ENCODE measurements around the gene IL4.

IL4 gene

DNA sequence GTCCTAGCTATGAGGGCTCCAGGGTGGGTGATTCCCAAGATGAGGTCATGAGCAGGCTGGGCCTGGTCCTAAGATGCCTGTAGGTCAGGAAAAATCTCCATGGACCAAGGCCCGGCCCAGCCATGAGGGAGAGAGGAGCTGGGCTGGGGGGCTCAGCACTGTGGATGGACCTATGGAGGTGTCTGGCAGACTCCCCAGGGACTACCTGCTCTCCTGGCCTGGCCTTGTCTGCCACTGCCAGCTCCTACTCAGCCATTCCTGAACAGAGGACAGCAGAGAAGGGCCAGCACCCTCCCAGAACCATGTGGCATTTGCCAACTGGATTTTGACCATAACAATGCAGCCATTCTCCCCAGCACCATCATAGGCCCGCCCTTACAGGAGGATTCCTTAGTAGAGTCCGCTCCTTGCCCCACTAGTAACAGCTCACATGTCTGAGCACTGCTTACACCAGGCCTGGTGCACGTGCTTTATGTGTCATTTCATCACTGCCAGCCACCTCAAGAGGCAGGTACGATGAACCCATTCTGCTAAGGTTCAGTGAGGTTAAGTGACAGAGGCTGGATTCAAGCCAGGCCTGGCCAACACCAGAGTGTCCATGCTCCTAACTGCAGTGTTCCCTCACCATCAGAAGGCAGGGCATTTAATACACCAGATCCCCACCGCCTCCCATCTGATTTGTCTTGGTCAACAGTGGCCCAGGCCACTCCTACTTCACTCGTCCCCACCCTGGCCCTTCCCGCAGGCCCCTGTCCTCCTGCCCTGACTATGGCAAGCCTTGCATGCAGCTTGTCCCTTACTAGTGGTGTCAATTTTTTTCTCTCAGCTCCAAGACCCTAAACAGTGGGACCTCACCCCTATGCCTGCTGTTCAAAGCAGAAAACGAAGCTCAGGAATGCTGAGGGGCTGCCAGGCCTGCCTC is 15.1 kb upstream of the IL4 start:
- no peak for DNase-seq (ENCODE audit: low read depth)

DNA sequence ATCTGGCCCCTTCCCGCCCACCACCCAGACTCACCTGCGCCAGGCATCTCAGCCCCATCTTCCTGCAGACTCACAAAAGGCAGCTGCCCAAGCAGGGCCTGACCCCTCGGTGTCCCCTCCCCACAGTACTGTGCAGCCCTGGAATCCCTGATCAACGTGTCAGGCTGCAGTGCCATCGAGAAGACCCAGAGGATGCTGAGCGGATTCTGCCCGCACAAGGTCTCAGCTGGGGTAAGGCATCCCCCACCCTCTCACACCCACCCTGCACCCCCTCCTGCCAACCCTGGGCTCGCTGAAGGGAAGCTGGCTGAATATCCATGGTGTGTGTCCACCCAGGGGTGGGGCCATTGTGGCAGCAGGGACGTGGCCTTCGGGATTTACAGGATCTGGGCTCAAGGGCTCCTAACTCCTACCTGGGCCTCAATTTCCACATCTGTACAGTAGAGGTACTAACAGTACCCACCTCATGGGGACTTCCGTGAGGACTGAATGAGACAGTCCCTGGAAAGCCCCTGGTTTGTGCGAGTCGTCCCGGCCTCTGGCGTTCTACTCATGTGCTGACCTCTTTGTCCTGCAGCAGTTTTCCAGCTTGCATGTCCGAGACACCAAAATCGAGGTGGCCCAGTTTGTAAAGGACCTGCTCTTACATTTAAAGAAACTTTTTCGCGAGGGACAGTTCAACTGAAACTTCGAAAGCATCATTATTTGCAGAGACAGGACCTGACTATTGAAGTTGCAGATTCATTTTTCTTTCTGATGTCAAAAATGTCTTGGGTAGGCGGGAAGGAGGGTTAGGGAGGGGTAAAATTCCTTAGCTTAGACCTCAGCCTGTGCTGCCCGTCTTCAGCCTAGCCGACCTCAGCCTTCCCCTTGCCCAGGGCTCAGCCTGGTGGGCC is 13.9 kb upstream of the IL4 start:
- no peak for DNase-seq (ENCODE audit: low read depth)

DNA sequence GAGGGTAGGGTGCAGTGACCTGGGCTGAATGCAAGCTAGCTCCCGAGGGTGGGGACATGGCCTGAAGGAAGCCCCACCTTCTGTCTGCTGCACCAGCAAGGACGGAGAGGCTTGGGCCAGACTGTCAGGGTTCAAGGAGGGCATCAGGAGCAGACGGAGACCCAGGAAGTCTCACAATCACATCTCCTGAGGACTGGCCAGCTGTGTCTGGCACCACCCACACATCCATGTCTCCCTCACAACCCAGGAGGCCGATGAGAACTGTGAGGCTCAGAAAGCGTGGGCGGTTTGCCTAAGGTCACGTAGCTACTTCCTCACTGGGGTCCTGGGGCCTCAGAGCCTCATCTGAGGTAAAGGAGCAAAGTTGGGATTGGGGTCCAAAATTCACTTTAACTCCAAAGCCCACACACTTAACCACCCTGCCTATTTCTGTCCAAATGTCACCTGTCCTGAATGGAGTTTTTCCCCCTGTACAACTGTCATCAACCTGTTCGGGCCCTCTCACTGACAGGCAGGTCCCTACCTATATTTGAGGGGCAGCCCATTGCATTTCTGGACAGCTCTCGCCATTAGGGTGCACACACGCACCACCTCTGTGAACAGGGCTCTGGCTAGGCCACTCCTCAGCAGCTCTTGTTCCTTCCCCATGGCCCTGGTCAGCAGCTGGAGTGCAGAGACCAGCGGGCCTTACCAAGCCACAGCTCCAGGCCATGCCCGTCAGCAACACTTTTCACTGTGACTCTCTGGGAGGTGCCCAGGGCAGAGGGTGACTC is 12.4 kb upstream of the IL4 start:
- DNase-seq (ENCODE audit: low read depth), result no peak

DNA sequence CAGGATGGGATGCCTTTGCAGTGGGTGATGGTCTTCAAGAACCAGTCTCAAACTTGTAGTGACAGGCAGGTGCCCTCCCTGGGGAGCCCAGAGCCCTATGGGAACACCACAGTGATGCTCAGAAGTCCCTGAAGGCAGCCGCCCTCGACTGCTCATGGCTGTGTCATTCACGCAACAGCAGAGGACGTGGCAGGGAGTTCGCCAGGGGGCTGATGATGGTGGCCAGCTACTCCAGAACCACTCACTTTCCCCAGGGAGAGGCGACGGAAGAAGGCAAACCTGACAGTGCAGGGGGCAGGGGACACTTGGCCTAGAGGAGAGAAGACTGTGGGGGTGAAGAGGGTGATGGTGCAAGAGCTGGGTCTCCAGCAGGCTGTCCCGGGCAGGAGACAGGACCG is 11.8 kb upstream of the IL4 start:
- DNase-seq (ENCODE audit: low read depth), result no peak

DNA sequence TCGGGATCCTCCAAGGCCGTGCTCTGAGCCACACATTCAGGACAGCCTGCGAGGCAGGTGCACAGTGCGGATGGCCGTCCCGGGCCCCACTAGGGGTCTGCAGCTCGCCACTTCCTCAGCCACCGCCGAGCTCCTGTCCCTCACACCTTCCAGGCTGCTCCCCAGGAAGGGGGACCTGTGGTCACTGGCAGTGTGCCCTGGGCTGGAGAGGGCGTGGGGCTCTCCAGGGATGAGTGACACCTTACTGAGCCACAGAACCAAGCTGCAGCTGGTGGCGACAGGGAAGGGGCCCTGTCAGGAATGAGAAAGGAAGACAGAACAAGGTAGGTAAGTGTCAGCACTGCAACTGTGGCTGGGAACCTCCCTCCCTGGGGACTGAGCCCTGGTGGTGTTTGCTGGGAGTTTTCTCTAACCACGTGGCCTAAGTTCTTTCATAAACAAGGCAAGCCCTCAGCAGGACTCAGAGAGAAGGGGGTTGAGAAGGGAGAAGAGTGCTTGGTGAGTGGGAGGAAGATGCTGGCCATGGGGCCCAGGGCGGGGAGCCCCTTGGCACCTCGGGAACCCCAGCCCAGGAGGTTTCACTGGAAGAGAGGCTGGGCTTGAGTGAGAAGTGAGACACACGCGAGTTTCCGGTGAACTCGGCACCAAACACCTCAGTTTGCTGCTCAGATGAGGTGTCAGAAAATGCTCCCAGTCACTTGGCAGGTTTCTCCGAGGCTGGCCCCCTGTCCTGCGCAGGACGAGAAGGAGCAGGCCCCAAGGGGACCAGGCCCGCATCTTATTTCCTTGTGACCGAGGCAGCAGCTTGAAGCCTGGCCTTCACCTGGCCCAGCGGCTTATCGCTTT is 10.6 kb upstream of the IL4 start:
- no peak for DNase-seq (ENCODE audit: low read depth)

DNA sequence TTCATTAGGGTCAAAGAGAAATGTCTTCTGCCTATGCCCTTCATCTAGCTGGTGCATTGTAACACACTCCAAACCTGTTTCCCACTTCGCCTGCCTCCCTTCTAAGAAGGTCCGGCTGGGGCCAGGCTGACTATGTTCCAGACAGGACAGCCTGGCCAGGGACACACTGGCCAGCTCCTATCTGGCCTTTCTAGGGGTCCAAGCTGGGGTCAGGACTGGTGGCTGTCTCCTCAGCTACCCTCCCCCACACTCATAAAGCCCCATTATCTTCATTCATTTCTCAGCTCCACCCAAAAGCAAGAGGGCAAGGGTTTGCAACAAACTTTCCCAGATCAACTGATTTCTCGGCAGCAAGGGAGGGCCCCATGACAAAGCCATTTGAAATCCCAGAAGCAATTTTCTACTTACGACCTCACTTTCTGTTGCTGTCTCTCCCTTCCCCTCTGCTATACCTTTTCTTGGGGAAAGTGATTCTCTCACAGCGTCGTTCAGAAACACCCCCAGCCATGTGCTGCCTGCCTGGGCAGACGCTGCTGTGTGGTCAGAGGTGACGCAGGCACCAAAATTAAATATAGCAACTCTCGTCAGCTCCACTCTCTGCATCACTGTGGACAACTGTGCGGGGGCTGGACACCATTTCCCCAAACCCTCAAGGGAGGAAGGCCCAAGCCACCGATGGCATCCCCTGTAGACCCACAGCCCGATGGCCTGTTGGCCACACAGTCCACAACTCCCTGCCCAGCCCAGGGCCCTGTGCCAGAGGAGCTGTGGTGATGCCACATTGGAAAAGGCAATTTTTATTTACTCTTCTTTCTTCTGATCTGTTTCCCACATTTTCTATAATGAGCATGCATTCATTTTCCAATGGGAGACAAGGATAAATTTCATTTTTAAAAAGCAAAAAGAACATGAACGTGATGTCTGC is 9.8 kb upstream of the IL4 start:
- DNase-seq (ENCODE audit: low read depth), result no peak

DNA sequence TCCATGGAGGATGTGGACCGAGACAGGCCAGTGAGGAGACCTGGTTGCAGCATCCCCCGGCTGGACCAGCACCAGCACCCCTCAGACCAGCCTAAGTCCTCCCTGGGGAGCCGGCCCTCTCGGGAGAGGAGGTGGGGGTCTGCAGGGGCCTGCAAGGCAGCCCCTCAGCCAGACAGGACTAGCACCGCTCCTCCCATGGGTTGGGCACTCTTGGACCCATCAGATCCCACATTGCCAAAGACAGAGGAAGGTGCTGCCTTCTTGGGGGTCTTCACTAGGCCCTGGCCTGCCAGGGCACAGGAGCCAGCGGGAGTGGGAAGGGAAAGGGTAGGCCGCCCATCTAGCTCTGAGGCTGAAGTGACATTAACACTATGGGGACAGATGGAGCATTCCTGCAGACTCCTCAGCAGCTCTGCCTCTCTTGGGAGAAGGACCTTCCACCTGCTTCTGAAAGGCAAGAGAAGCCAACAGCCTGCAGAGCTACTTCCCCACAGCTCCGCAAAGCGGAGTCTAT is 9.0 kb upstream of the IL4 start:
- no peak for DNase-seq (ENCODE audit: low read depth)

DNA sequence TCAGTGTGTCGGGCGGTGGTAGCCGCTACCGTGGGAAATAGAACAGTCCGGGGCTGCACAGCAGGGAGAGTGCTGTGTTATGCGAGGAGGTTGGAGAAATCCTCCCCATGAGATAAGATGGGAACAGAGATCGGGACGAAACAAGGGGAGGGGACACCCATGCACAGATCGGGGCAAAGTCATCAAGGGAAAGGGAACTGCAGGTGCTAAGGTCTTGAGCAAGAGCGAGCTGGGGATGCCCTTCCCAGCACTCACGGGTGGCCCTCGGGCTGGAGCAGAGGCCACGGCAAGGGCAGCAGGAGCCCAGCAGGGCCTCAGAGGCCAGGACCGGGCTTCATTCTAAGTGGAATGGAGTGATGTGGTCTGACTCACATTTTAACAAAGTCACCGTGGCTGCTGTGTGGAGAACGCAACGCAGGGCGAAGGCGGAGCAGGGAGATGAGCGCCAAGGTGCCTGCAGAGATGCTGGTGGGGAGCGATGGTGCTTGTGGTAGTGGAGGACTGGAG is 8.2 kb upstream of the IL4 start:
- no peak for DNase-seq (ENCODE audit: low read depth)

DNA sequence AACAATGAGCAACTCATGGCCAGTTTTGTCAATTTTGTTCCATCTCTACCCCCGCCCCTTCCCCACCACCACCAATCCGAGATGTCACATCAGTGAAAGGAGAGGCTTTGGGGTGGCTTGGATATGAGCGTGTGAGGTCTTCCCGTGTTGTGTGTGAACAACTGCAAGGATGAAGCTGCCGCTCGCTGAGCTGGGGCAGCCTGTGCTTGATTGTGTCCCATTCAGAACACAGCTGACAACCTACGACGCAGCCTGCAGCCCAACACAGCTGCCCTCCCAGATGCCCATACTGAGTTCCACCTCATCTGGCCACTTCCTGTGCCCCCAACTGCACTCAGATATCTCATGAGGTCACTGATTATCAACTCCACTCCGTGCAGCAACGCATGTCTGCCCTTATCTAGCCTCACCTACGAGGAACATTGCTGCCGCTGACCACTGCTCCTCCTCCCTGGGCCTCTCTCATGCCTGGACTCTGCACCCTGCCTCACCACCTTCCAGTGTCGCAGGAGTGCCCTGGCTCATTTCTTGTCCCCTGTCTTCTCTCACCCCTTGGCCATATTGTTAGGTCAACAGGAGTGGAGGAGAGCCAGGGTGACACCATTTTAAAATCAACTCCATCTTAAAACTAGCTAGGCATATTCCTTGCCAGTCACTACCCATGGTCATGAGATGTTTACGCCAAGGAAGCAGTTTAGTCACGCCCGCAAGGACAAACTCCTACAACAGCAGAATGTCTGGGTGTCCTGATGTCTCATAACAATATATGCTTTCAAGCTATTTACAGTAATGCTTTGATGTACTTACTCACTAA is 7.3 kb upstream of the IL4 start:
- no peak for DNase-seq (ENCODE audit: low read depth)

DNA sequence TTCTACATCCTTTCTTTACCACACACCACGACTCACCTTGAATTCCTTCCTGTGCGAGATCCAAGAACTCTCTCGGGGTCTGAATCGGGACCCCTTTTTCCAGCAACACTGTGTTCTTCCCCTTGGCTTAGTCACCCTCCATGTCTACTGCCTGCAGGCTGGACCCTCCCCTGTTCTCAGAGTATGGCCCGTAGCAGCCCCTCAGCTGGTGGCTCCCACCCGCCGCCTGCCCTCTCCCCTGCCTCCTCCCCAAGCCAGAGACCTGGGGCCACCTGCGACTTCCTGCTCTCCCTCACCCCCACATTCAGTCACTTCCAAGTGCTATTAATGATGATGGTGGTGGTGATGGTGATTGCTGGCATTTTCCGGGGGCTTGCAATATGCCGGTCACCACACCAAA is 6.5 kb upstream of the IL4 start:
- DNase-seq (ENCODE audit: low read depth), result no peak

DNA sequence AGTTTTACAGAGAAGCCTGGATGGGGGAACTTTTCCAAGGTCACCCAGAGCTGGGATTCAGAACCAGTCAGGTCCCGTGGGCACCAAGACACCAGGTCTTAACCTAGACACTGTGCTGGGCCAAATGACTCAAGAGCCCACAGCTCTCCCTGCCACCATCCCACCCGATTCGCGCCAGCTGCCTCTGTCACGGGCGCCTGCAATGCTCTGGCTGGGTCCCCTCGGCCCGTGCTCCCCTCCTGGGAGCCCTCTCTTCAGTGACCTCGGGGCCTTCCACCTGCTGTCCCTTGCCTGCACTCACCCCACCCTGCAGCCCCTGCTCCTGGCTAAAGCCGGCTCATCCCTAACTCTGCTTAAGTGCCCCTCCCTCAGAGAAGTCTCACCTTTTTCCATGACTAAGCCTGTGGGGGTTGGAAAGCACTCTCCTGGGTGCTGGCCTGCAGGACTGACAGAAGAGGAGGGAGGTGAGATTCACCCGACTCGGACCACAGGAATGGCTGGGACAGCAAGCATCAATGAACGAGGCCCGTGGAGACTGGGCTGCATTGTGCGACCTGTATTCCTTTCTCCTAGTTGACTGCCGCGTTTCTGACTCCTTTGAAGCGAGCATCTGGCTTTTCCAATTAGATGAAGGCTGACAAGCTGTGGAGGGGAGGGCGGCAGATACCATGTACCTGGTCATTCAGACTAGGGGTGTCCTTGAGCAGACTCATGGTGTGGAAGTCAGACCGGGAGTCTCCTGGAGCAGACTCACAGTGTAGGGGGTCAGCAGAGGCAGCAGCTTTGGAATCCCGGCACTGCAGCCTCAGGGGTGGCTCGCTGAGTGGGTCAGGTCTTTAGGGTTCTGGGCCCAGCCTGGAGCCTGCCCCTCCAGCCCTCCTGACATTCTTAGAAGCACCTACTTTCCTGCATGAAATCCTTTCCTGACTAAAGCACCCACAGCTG is 5.8 kb upstream of the IL4 start:
- DNase-seq (ENCODE audit: low read depth), result no peak

DNA sequence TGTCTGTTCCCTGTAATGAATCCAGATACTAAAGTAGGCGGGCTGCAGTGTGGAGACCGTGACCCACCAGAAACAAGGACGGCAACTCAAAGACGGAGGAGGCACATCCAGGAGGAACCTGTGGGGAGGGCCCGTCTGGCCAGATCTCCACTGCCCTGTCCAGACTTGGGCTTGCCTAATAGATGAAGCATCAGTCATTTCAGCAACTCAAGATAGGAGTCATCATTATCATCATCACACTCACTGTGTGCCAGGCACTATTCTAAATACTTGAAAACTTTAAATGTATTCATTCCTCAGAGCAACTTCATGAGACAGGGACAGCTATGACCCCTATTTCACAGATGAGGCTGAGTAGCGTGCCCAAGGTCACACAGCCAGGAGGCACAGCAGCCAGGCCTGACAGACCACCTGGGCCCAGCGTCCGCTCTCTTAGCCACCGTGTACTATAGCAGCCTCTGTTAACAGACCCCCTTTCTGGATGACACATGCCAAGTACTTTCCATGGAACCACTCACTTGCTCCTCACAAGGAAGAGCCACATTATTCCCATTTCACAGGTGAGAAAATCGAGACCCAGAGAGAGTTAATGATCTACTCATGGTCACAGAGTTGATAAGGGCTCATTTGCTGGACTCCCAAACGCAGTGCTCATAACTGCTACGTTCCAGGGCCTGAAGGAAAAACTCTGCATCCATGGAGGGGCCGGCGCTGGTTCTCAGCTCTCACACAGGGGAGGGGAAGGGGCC is 4.9 kb upstream of the IL4 start:
- no peak for DNase-seq (ENCODE audit: low read depth)

DNA sequence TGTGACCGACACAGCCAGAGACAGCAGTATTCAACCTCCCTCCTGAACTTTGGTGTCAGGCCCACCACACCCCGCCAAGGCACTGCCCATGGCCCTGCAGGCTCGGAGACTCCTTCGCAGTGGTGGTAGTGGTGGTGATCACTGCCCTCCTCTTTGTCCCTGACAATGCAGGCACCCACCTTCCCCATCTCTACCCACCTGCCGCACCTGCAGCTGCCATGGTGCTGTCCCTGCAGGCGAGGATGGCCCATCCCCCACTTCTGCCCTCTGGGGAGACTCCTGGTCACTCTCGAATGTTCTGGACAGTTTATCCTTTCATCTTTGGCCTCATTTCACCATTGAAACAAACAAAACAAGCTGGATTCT is 4.4 kb upstream of the IL4 start:
- no peak for DNase-seq (ENCODE audit: low read depth)

DNA sequence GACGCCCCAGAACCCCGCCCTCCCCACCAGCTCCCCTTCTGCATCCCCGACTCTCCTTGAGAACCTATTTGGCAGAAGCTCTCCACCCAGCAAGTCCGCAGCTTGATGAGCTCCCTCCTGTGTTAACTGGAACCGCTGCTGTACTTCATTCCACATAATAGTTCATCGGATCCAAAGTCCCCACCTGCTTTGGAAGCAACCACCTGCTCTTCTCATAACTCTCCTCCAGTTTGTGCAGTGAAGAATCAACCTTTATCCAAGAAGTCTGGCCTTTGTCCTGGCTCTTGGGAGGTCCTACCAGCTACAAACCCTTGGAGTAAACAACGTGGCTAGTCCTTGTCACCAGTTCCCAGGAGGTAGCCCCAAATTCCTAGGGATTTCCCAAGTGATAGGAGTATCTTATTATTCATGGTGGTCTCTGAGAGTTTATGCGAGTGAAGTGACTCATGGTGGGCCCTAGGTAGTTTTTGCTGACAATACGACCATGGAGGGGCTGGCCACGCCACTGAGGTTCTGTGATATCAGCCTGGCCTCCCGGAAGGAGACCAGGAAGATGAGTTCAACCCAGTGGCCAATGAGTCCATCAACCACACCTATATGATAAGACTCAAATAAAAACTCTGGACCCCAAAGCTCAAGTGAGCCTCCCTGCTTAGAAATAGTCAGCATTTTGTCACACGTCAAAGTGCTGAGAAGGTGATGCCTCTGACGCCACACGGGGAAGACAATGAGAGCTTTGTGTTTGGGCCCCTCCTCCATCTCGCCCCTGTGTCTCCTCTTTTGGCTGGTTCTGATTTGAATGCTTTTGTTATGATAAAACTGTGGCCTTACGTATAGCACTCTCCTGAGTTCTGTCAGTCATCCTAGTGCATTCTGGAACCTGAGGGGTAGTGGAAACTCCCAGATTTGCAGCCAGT is 3.6 kb upstream of the IL4 start:
- DNase-seq (ENCODE audit: low read depth), result no peak

DNA sequence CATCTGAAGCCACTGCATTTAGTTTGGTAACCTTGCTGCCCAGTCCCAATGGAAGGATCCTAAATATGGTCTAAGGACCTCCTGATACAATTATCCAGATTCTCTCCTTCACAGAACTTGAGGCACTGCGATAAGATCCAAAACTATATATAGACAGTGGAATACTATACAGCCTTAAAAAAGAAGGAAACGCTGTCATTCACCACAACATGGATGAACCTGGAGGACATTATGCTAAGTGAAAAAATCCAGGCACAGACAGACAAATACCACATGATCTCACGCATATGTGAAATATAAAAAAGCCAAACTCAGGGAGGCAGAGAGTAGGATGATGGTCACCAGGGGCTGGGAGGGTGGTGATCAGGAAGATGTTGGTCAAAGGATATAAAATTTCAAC is 2.8 kb upstream of the IL4 start:
- DNase-seq (ENCODE audit: low read depth), result no peak

DNA sequence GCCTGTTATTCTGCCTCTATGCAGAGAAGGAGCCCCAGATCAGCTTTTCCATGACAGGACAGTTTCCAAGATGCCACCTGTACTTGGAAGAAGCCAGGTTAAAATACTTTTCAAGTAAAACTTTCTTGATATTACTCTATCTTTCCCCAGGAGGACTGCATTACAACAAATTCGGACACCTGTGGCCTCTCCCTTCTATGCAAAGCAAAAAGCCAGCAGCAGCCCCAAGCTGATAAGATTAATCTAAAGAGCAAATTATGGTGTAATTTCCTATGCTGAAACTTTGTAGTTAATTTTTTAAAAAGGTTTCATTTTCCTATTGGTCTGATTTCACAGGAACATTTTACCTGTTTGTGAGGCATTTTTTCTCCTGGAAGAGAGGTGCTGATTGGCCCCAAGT is 301 bp upstream of the IL4 start:
- no peak for DNase-seq (ENCODE audit: low read depth)
